Right lobe of liver (tissue), 6 donors: Measurements from ENCODE around the gene TPRA1. TPM values are rescaled to one million over a fixed set of nuclear protein-coding genes. Genes with fewer than 3 reads are reported as not detected.

Experiments
- ATAC-seq, 4 donors: fragments of 200-7000 bp; cut with Tn5 transposase; one replicate each; pipeline ENCODE4 v1.9.1; 2020; ENCODE audit warnings: mild to moderate bottlenecking in 4 of 4, moderate library complexity in 4 of 4
- DNase-seq, 3 donors: peaks; one replicate each; pipeline ENCODE4 v3.0.0-alpha.2; 2020
- H3K27ac ChIP-seq, 3 donors: fragments of 200-600 bp; one replicate each; pipeline ENCODE4 v1.8.0; 2022
- H3K27me3 ChIP-seq, 2 donors: fragments of 200-600 bp; one replicate each; pipeline ENCODE4 v1.8.0; 2022
- H3K36me3 ChIP-seq, 4 donors: fragments of 200-600 bp; sonication (generic) in 1 of 4; one replicate each; pipeline versions ENCODE4 v1.5.1 to v1.8.0; 2017 to 2022; ENCODE audit warnings: control low read depth in 1 of 4
- H3K4me1 ChIP-seq, 4 donors: fragments of 200-600 bp; sonication (generic) in 1 of 4; one replicate each; pipeline versions ENCODE4 v1.5.1 to v1.8.0; 2017 to 2022; ENCODE audit warnings: control low read depth in 1 of 4
- H3K4me3 ChIP-seq, 3 donors: fragments of 200-600 bp; one replicate each; pipeline ENCODE4 v1.8.0; 2022
- H3K9me3 ChIP-seq, 4 donors: fragments of 200-600 bp; sonication (generic) in 1 of 4; one replicate each; pipeline versions ENCODE4 v1.5.1 to v1.8.0; 2017 to 2022; ENCODE audit warnings: control low read depth in 1 of 4
- CTCF ChIP-seq, 4 donors: fragments of 200-600 bp in 3 of 4; fragments of 450-650 bp in 1 of 4; IDR thresholded peaks; one replicate each; pipeline versions ENCODE4 v1.5.1 to v1.8.0; 2016 to 2022; ENCODE audit warnings: antibody characterized with exemption in 4 of 4, mild to moderate bottlenecking in 2 of 4
- POLR2A ChIP-seq: fragments of 450-650 bp; IDR thresholded peaks from one replicate; pipeline ENCODE4 v1.6.1; 2017; ENCODE audit warnings: antibody characterized with exemption, mild to moderate bottlenecking
- WGBS: methylation state at CpG from one replicate; pipeline ENCODE4 v1.1.6; 2018; ENCODE audit warnings: low coverage, low lambda C conversion rate; ENCODE audit not compliant: insufficient coverage; ENCODE audit errors: missing lambda C conversion rate; 5-methylcytosine and 5-hydroxymethylcytosine counted together
- intact Hi-C, 2 donors: fragments of 100-400 bp; cut with DNase I; formaldehyde crosslinking; loops; one replicate each; pipeline versions ENCODE4 v1.11.2 to v1.14.1; 2022
- total RNA-seq, 6 experiments: library from RNA; depleted of rRNA in 2 of 6; stranded (reverse); fragments of >200 nt in 2 of 6; fragmentation: NEBNext Ultra II Directional in 3 of 6; extraction: Animal tissue kit (Norgen Biotek cat#: 25700) in 3 of 6; gene quantifications; one replicate each; pipeline versions ENCODE4 v1.1.0 to v1.2.4, GENCODE V29; 2016 to 2023
- donor health status: DM: no; HTN: yes; CAD: no.
- donor health status: DM: no; HTN: no; CAD: no.
- donor health status: DM: no; HTN: no; CAD: no.
- donor health status: DM: no; HTN: yes; CAD: no.
- donor health status: DM: no; HTN: yes; CAD: no.

The TPRA1 gene
- total RNA-seq, 6 experiments from 2014 or later = 13.9 to 25.9 (median 23.3) TPM

- Histone ChIP-seq H3K4me3 (no peak overlapping the region), H3K9me3 (no peaks in the 10 kb centered on the region), H3K27me3 (no peaks in the 10 kb centered on the region), H3K36me3 (peaks cover 0 to 13% (median 6%) of the 10 kb centered on the region in 4 donors), H3K4me1 (peaks cover 0 to 2% (median 0%) of the 10 kb centered on the region in 4 donors), H3K27ac (no peak overlapping the region)
- TF ChIP-seq CTCF (IDR thresholded peaks at IDR 0.05) (no peak), POLR2A (no peak)
- WGBS = 88% methylated on average over 4 of the region's 7 CpGs
- ATAC-seq (no peak), DNase-seq (no peak)
- intact Hi-C loops = no loop called here
Observed at GRCh38 chr3:127577448-127577847, 13.1 kb downstream of the TPRA1 start.

GRCh38 chr3:127574880-127575878 is 15.4 kb downstream of the TPRA1 start:
- intact Hi-C loops = no loop called here
- Histone ChIP-seq H3K27ac (no peak overlapping the region), H3K27me3 (no peaks in the 10 kb centered on the region), H3K4me3 (no peak overlapping the region), H3K9me3 (no peaks in the 10 kb centered on the region), H3K36me3 (peaks cover 0 to 13% (median 7%) of the 10 kb centered on the region in 4 donors), H3K4me1 (peaks cover 0 to 9% (median 0%) of the 10 kb centered on the region in 4 donors)
- 11% methylated on average over 17 of the region's 46 CpGs for WGBS
- TF ChIP-seq CTCF (IDR thresholded peaks at IDR 0.05) = peak; percentile 92 to 98 (median 94)
- no peak for TF ChIP-seq POLR2A
- DNase-seq (peak; percentile 76 to 82 (median 82)), ATAC-seq (peak; percentile 84 to 94 (median 90))

- no peak for DNase-seq
- H3K27me3 ChIP-seq = no peaks in the 10 kb centered on the region
- peaks cover 0 to 9% (median 0%) of the 10 kb centered on the region in 4 donors for H3K4me1 ChIP-seq
- no peak for TF ChIP-seq POLR2A
- no peak for TF ChIP-seq CTCF (IDR thresholded peaks at IDR 0.05)
- no peak overlapping the region for H3K4me3 ChIP-seq
- no peak overlapping the region for H3K27ac ChIP-seq
- intact Hi-C loops = no loop called here
- 50% methylated on average over 3 of the region's 5 CpGs for WGBS
- no peak for ATAC-seq
- peaks cover 0 to 13% (median 7%) of the 10 kb centered on the region in 4 donors for H3K36me3 ChIP-seq
- H3K9me3 ChIP-seq = no peaks in the 10 kb centered on the region
Observed at GRCh38 chr3:127573912-127574311, 16.6 kb downstream of the TPRA1 start.

- ATAC-seq (no peak), DNase-seq (no peak)
- Histone ChIP-seq H3K27me3 (no peaks in the 10 kb centered on the region), H3K4me3 (no peak overlapping the region), H3K36me3 (peaks cover 0 to 13% (median 7%) of the 10 kb centered on the region in 4 donors), H3K9me3 (no peaks in the 10 kb centered on the region), H3K4me1 (peaks cover 0 to 9% (median 0%) of the 10 kb centered on the region in 4 donors), H3K27ac (no peak overlapping the region)
- no peak for TF ChIP-seq CTCF (IDR thresholded peaks at IDR 0.05)
- TF ChIP-seq POLR2A = no peak
- intact Hi-C loops = no loop called here
- no CpG with 5 or more reads among the region's 14 CpGs for WGBS
Observed at GRCh38 chr3:127573401-127573800, 17.1 kb downstream of the TPRA1 start.
